Astrocyte (in vitro differentiated cells and primary cell): ENCODE data around the gene FSIP1. TPM values are rescaled to one million over a fixed set of nuclear protein-coding genes. Genes with fewer than 3 reads are reported as not detected.

Experiments used
- DNase-seq: peaks from one replicate; pipeline ENCODE4 v3.0.0-alpha.2; 2010; ENCODE audit warnings: low read depth
- FAIRE-seq: peaks from 2 replicates; lab custom pipeline; 2011; peaks lifted over from hg19 to GRCh38; lab: Jason Lieb, UNC
- H2AFZ ChIP-seq: 2 replicates; pipeline ENCODE4 v1.6.0; 2012; ENCODE audit warnings: low read depth, low read length, inconsistent platforms
- H3K27ac ChIP-seq: 2 replicates; pipeline ENCODE4 v1.5.1; 2011; ENCODE audit warnings: low read depth, low read length, inconsistent platforms
- H3K27me3 ChIP-seq: 2 replicates; pipeline ENCODE4 v1.6.0; 2011; ENCODE audit warnings: low read length, inconsistent platforms; ENCODE audit not compliant: insufficient read depth
- H3K36me3 ChIP-seq: 2 replicates; pipeline ENCODE4 v1.5.1; 2011; ENCODE audit warnings: low read length, inconsistent platforms; ENCODE audit not compliant: insufficient read depth
- H3K4me1 ChIP-seq: 2 replicates; pipeline ENCODE4 v1.5.1; 2011; ENCODE audit warnings: low read length, inconsistent platforms; ENCODE audit not compliant: insufficient read depth
- H3K4me2 ChIP-seq: 2 replicates; pipeline ENCODE4 v1.6.0; 2012; ENCODE audit warnings: low read length, inconsistent platforms
- H3K4me3 ChIP-seq: 2 replicates; pipeline ENCODE4 v1.5.1; 2011; ENCODE audit warnings: low read depth, mild to moderate bottlenecking, low read length, inconsistent platforms; ENCODE audit not compliant: insufficient read depth
- H3K79me2 ChIP-seq: 2 replicates; pipeline ENCODE4 v1.6.0; 2012; ENCODE audit warnings: mild to moderate bottlenecking, low read length, inconsistent platforms; ENCODE audit not compliant: insufficient read depth
- H3K9ac ChIP-seq: 2 replicates; pipeline ENCODE4 v1.6.0; 2012; ENCODE audit warnings: mild to moderate bottlenecking, low read length, inconsistent platforms
- H3K9me3 ChIP-seq: 2 replicates; pipeline ENCODE4 v1.5.1; 2012; ENCODE audit warnings: low read depth, mild to moderate bottlenecking, low read length, inconsistent platforms; ENCODE audit not compliant: insufficient read depth
- H4K20me1 ChIP-seq: 2 replicates; pipeline ENCODE4 v1.6.0; 2012; ENCODE audit warnings: low read length, inconsistent platforms; ENCODE audit not compliant: insufficient read depth
- H3K27ac Mint-ChIP-seq: one replicate; pipeline ENCODE4 v1.8.0; 2021; ENCODE audit warnings: mild to moderate bottlenecking, mixed read lengths; ENCODE audit not compliant: unreplicated experiment
- H3K27me3 Mint-ChIP-seq: one replicate; pipeline ENCODE4 v1.8.0; 2021; ENCODE audit warnings: low read depth, mixed read lengths; ENCODE audit not compliant: unreplicated experiment
- H3K36me3 Mint-ChIP-seq: one replicate; pipeline ENCODE4 v1.8.0; 2021; ENCODE audit warnings: low read depth, mixed read lengths; ENCODE audit not compliant: unreplicated experiment
- H3K4me1 Mint-ChIP-seq: one replicate; pipeline ENCODE4 v1.8.0; 2021; ENCODE audit warnings: low read depth, mixed read lengths; ENCODE audit not compliant: unreplicated experiment
- H3K4me3 Mint-ChIP-seq: one replicate; pipeline ENCODE4 v1.8.0; 2021; ENCODE audit warnings: mild to moderate bottlenecking, moderate library complexity, mixed read lengths; ENCODE audit not compliant: unreplicated experiment
- H3K9me3 Mint-ChIP-seq: one replicate; pipeline ENCODE4 v1.8.0; 2021; ENCODE audit warnings: mild to moderate bottlenecking, mixed read lengths; ENCODE audit not compliant: unreplicated experiment
- EZH2 ChIP-seq: IDR thresholded peaks from 2 replicates; pipeline ENCODE4 v1.6.1; 2012; ENCODE audit warnings: mild to moderate bottlenecking, low read length, inconsistent platforms; ENCODE audit not compliant: insufficient read depth
- total RNA-seq: library from RNA; stranded (reverse); gene quantifications from 2 replicates; pipeline ENCODE4 v1.2.1, GENCODE V29; 2021
- TF ChIP-seq, protein P1 (sequence below): IDR thresholded peaks from 2 replicates; pipeline ENCODE4 v1.5.1; 2011; ENCODE audit warnings: low read depth, mild to moderate bottlenecking, inconsistent platforms, low read length, moderate library complexity; ENCODE audit not compliant: insufficient read depth

The FSIP1 gene
- total RNA-seq, 1 donor from 2014 or later, result 0.77 TPM

GRCh38 chr15:39622660-39623516 is 159.8 kb downstream of the FSIP1 start:
- no peaks in the 10 kb centered on the region for H3K36me3 ChIP-seq
- H3K79me2 ChIP-seq, result no peaks in the 10 kb centered on the region
- Mint-ChIP-seq H3K36me3 (peaks cover 12% of the 10 kb centered on the region), H3K27ac (no peak overlapping the region), H3K9me3 (peaks cover 3% of the 10 kb centered on the region), H3K27me3 (no peaks in the 10 kb centered on the region), H3K4me3 (no peak overlapping the region), H3K4me1 (peaks cover 30% of the 10 kb centered on the region)
- TF ChIP-seq, protein P1, sequence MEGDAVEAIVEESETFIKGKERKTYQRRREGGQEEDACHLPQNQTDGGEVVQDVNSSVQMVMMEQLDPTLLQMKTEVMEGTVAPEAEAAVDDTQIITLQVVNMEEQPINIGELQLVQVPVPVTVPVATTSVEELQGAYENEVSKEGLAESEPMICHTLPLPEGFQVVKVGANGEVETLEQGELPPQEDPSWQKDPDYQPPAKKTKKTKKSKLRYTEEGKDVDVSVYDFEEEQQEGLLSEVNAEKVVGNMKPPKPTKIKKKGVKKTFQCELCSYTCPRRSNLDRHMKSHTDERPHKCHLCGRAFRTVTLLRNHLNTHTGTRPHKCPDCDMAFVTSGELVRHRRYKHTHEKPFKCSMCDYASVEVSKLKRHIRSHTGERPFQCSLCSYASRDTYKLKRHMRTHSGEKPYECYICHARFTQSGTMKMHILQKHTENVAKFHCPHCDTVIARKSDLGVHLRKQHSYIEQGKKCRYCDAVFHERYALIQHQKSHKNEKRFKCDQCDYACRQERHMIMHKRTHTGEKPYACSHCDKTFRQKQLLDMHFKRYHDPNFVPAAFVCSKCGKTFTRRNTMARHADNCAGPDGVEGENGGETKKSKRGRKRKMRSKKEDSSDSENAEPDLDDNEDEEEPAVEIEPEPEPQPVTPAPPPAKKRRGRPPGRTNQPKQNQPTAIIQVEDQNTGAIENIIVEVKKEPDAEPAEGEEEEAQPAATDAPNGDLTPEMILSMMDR, result no peak
- TF ChIP-seq EZH2, result no peak
- FAIRE-seq, result peak; percentile 5
- no peak overlapping the region for H3K9ac ChIP-seq
- H3K27me3 ChIP-seq, result no peaks in the 10 kb centered on the region
- H3K27ac ChIP-seq, result no peak overlapping the region
- no peak overlapping the region for H2AFZ ChIP-seq
- no peaks in the 10 kb centered on the region for H4K20me1 ChIP-seq
- no peaks in the 10 kb centered on the region for H3K9me3 ChIP-seq
- DNase-seq, result no peak
- H3K4me3 ChIP-seq, result no peak overlapping the region
- H3K4me2 ChIP-seq, result no peak overlapping the region
- H3K4me1 ChIP-seq, result peaks cover 18% of the 10 kb centered on the region

GRCh38 chr15:39621976-39622375 is 160.7 kb downstream of the FSIP1 start:
- no peaks in the 10 kb centered on the region for H3K27me3 Mint-ChIP-seq
- FAIRE-seq, result no peak
- Histone ChIP-seq H3K27me3 (no peaks in the 10 kb centered on the region), H4K20me1 (no peaks in the 10 kb centered on the region), H3K36me3 (no peaks in the 10 kb centered on the region), H3K9ac (no peak overlapping the region), H3K4me3 (no peak overlapping the region), H3K9me3 (no peaks in the 10 kb centered on the region), H3K4me1 (peaks cover 18% of the 10 kb centered on the region), H3K4me2 (no peak overlapping the region), H3K79me2 (no peaks in the 10 kb centered on the region), H3K27ac (no peak overlapping the region), H2AFZ (no peak overlapping the region)
- peaks cover 3% of the 10 kb centered on the region for H3K9me3 Mint-ChIP-seq
- H3K4me3 Mint-ChIP-seq, result no peak overlapping the region
- H3K4me1 Mint-ChIP-seq, result peaks cover 26% of the 10 kb centered on the region
- TF ChIP-seq, protein P1, result no peak
- no peak for TF ChIP-seq EZH2
- H3K36me3 Mint-ChIP-seq, result peaks cover 9% of the 10 kb centered on the region
- no peak overlapping the region for H3K27ac Mint-ChIP-seq
- DNase-seq, result no peak

DNA sequence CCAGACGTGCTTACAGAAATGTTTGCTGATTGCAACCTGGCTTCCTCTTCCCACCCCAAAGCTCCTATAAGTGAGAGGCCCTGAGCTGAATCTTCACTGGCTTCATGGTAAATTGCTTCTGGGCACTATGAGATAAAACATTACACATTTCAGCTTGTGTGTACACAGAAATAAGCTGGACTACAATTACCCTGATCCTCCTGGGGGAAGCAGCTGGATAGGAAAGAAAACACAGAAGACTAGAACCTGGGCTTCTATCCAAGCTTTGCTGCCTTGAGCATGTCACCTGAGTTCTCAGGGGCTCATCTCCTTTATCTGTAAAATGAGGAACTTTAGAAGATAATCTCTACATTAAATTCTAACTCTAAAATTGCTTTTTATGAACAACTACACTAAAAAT is 161.4 kb downstream of the FSIP1 start:
- Histone ChIP-seq H3K9me3 (no peaks in the 10 kb centered on the region), H3K4me1 (peaks cover 18% of the 10 kb centered on the region), H3K4me2 (no peak overlapping the region), H4K20me1 (no peaks in the 10 kb centered on the region), H3K36me3 (no peaks in the 10 kb centered on the region), H3K9ac (no peak overlapping the region), H3K4me3 (no peak overlapping the region), H3K27me3 (no peaks in the 10 kb centered on the region), H3K27ac (no peak overlapping the region), H2AFZ (no peak overlapping the region), H3K79me2 (no peaks in the 10 kb centered on the region)
- peaks cover 24% of the 10 kb centered on the region for H3K4me1 Mint-ChIP-seq
- TF ChIP-seq, protein P1, result no peak
- TF ChIP-seq EZH2, result no peak
- H3K36me3 Mint-ChIP-seq, result peaks cover 5% of the 10 kb centered on the region
- FAIRE-seq, result no peak
- H3K9me3 Mint-ChIP-seq, result peaks cover 3% of the 10 kb centered on the region
- DNase-seq, result no peak
- no peak overlapping the region for H3K4me3 Mint-ChIP-seq
- no peak overlapping the region for H3K27ac Mint-ChIP-seq
- no peaks in the 10 kb centered on the region for H3K27me3 Mint-ChIP-seq
